HG02798 (cell line): ENCODE measurements around the gene PCNX4.
"Not testable (repeated sequence)": the region's sequence is repeated elsewhere in the genome, so short reads cannot be mapped to it uniquely, and the experiment has no call there.

Experiments used
- ATAC-seq: cut with Tn5 transposase; IDR thresholded peaks from one replicate; pipeline ENCODE4 v1.9.1; 2021; ENCODE audit warnings: mild to moderate bottlenecking; ENCODE audit not compliant: unreplicated experiment, poor library complexity

The PCNX4 gene

GRCh38 chr14:60091550-60092525 lies at the start of gene PCNX4:
Gene PCNX4, plus strand, starts transcription at chr14:60091923. Its CDS starts 15,716 bp downstream, at chr14:60107639.
- ATAC-seq = peak; percentile 97

GRCh38 chr14:60047976-60048375 lies 43.7 kb upstream of the PCNX4 start:
- ATAC-seq = not testable (repeated sequence)

GRCh38 chr14:60051721-60052221 lies 40.0 kb upstream of the PCNX4 start:
- no peak for ATAC-seq

GRCh38 chr14:60058087-60058486 lies 33.6 kb upstream of the PCNX4 start:
- ATAC-seq = no peak

- ATAC-seq = no peak
Observed at GRCh38 chr14:60061371-60061770, 30.4 kb upstream of the PCNX4 start.

GRCh38 chr14:60064491-60065072 lies 27.1 kb upstream of the PCNX4 start:
- ATAC-seq = no peak

- no peak for ATAC-seq
Observed at GRCh38 chr14:60067882-60068281, 23.8 kb upstream of the PCNX4 start.

GRCh38 chr14:60079723-60080122 lies 12.0 kb upstream of the PCNX4 start:
- no peak for ATAC-seq

- no peak for ATAC-seq
Observed at GRCh38 chr14:60085085-60085484, 6.6 kb upstream of the PCNX4 start.

- ATAC-seq = no peak
Observed at GRCh38 chr14:60085693-60086092, 6.0 kb upstream of the PCNX4 start.

- ATAC-seq = no peak
Observed at GRCh38 chr14:60087668-60088067, 4.1 kb upstream of the PCNX4 start.

- no peak for ATAC-seq
Observed at GRCh38 chr14:60089221-60089620, 2.5 kb upstream of the PCNX4 start.

GRCh38 chr14:60090864-60091519 lies 731 bp upstream of the PCNX4 start:
- no peak for ATAC-seq

GRCh38 chr14:60092526-60092920 lies 800 bp downstream of the PCNX4 start:
- ATAC-seq = no peak

GRCh38 chr14:60093080-60093479 lies 1.4 kb downstream of the PCNX4 start:
- ATAC-seq = no peak

- no peak for ATAC-seq
Observed at GRCh38 chr14:60093606-60094005, 1.9 kb downstream of the PCNX4 start.

GRCh38 chr14:60094306-60094897 lies 2.7 kb downstream of the PCNX4 start:
- ATAC-seq = no peak

GRCh38 chr14:60095231-60095630 lies 3.5 kb downstream of the PCNX4 start:
- ATAC-seq = no peak

- ATAC-seq = no peak
Observed at GRCh38 chr14:60095781-60096450, 4.2 kb downstream of the PCNX4 start.

GRCh38 chr14:60097974-60098373 lies 6.3 kb downstream of the PCNX4 start:
- ATAC-seq = no peak
